Stimulated activated CD4-positive, alpha-beta T cell treated with anti-CD3 and anti-CD28 coated beads, TNF-alpha, amount 100 ng/mL, for 4 hours (primary cell): ENCODE results near the gene KIAA1958.
"Not testable (repeated sequence)": the region's sequence is repeated elsewhere in the genome, so short reads cannot be mapped to it uniquely, and the experiment has no call there.

ENCODE experiments used
- DNase-seq, 3 experiments: peaks; one replicate each; pipeline ENCODE4 v3.0.0-alpha.2; 2020; ENCODE audit warnings: low read depth in 3 of 3

The KIAA1958 gene

GRCh38 chr9:112664531-112664930, 177.9 kb downstream of the KIAA1958 start:
- DNase-seq = no peak

- DNase-seq = no peak
Observed at GRCh38 chr9:112665347-112665746, 178.7 kb downstream of the KIAA1958 start.

- no peak for DNase-seq
Observed at GRCh38 chr9:112669326-112669725, 182.7 kb downstream of the KIAA1958 start.

- DNase-seq = no peak
Observed at GRCh38 chr9:112670991-112671625, 184.5 kb downstream of the KIAA1958 start.

GRCh38 chr9:112673221-112673620, 186.6 kb downstream of the KIAA1958 start:
- DNase-seq = not testable (repeated sequence)

- DNase-seq = no peak
Observed at GRCh38 chr9:112677040-112677439, 190.4 kb downstream of the KIAA1958 start.

- DNase-seq = no peak
Observed at GRCh38 chr9:112680731-112681402, 194.2 kb downstream of the KIAA1958 start.

- no peak for DNase-seq
Observed at GRCh38 chr9:112689161-112689740, 202.6 kb downstream of the KIAA1958 start.

- DNase-seq = no peak
Observed at GRCh38 chr9:112694706-112695555, 208.3 kb downstream of the KIAA1958 start.

GRCh38 chr9:112696461-112696860, 209.8 kb downstream of the KIAA1958 start:
- DNase-seq = no peak

GRCh38 chr9:112699230-112699629, 212.6 kb downstream of the KIAA1958 start:
- DNase-seq = no peak

- no peak for DNase-seq
Observed at GRCh38 chr9:112700085-112700484, 213.5 kb downstream of the KIAA1958 start.

GRCh38 chr9:112703304-112703703, 216.7 kb downstream of the KIAA1958 start:
- DNase-seq = no peak

- no peak for DNase-seq
Observed at GRCh38 chr9:112705768-112706427, 219.3 kb downstream of the KIAA1958 start.

- no peak for DNase-seq
Observed at GRCh38 chr9:112711050-112711689, 224.5 kb downstream of the KIAA1958 start.

GRCh38 chr9:112712678-112713077, 226.1 kb downstream of the KIAA1958 start:
- DNase-seq = no peak

GRCh38 chr9:112717661-112718331, 231.2 kb downstream of the KIAA1958 start, which contains the start of gene INIP:
Gene INIP, minus strand, starts transcription at chr9:112718117. Its CDS starts 1,632 bp downstream, at chr9:112716485.
- DNase-seq = peak; percentile 88 to 95 (median 95)
